Astrocyte (in vitro differentiated cells and primary cell): ENCODE data around the gene TPM1. TPM values are rescaled to one million over a fixed set of nuclear protein-coding genes. Genes with fewer than 3 reads are reported as not detected.

ENCODE experiments used
- DNase-seq: peaks from one replicate; pipeline ENCODE4 v3.0.0-alpha.2; 2010; ENCODE audit warnings: low read depth
- FAIRE-seq: peaks from 2 replicates; lab custom pipeline; 2011; peaks lifted over from hg19 to GRCh38; lab: Jason Lieb, UNC
- H2AFZ ChIP-seq: 2 replicates; pipeline ENCODE4 v1.6.0; 2012; ENCODE audit warnings: low read depth, low read length, inconsistent platforms
- H3K27ac ChIP-seq: 2 replicates; pipeline ENCODE4 v1.5.1; 2011; ENCODE audit warnings: low read depth, low read length, inconsistent platforms
- H3K27me3 ChIP-seq: 2 replicates; pipeline ENCODE4 v1.6.0; 2011; ENCODE audit warnings: low read length, inconsistent platforms; ENCODE audit not compliant: insufficient read depth
- H3K36me3 ChIP-seq: 2 replicates; pipeline ENCODE4 v1.5.1; 2011; ENCODE audit warnings: low read length, inconsistent platforms; ENCODE audit not compliant: insufficient read depth
- H3K4me1 ChIP-seq: 2 replicates; pipeline ENCODE4 v1.5.1; 2011; ENCODE audit warnings: low read length, inconsistent platforms; ENCODE audit not compliant: insufficient read depth
- H3K4me2 ChIP-seq: 2 replicates; pipeline ENCODE4 v1.6.0; 2012; ENCODE audit warnings: low read length, inconsistent platforms
- H3K4me3 ChIP-seq: 2 replicates; pipeline ENCODE4 v1.5.1; 2011; ENCODE audit warnings: low read depth, mild to moderate bottlenecking, low read length, inconsistent platforms; ENCODE audit not compliant: insufficient read depth
- H3K79me2 ChIP-seq: 2 replicates; pipeline ENCODE4 v1.6.0; 2012; ENCODE audit warnings: mild to moderate bottlenecking, low read length, inconsistent platforms; ENCODE audit not compliant: insufficient read depth
- H3K9ac ChIP-seq: 2 replicates; pipeline ENCODE4 v1.6.0; 2012; ENCODE audit warnings: mild to moderate bottlenecking, low read length, inconsistent platforms
- H3K9me3 ChIP-seq: 2 replicates; pipeline ENCODE4 v1.5.1; 2012; ENCODE audit warnings: low read depth, mild to moderate bottlenecking, low read length, inconsistent platforms; ENCODE audit not compliant: insufficient read depth
- H4K20me1 ChIP-seq: 2 replicates; pipeline ENCODE4 v1.6.0; 2012; ENCODE audit warnings: low read length, inconsistent platforms; ENCODE audit not compliant: insufficient read depth
- H3K27ac Mint-ChIP-seq: one replicate; pipeline ENCODE4 v1.8.0; 2021; ENCODE audit warnings: mild to moderate bottlenecking, mixed read lengths; ENCODE audit not compliant: unreplicated experiment
- H3K27me3 Mint-ChIP-seq: one replicate; pipeline ENCODE4 v1.8.0; 2021; ENCODE audit warnings: low read depth, mixed read lengths; ENCODE audit not compliant: unreplicated experiment
- H3K36me3 Mint-ChIP-seq: one replicate; pipeline ENCODE4 v1.8.0; 2021; ENCODE audit warnings: low read depth, mixed read lengths; ENCODE audit not compliant: unreplicated experiment
- H3K4me1 Mint-ChIP-seq: one replicate; pipeline ENCODE4 v1.8.0; 2021; ENCODE audit warnings: low read depth, mixed read lengths; ENCODE audit not compliant: unreplicated experiment
- H3K4me3 Mint-ChIP-seq: one replicate; pipeline ENCODE4 v1.8.0; 2021; ENCODE audit warnings: mild to moderate bottlenecking, moderate library complexity, mixed read lengths; ENCODE audit not compliant: unreplicated experiment
- H3K9me3 Mint-ChIP-seq: one replicate; pipeline ENCODE4 v1.8.0; 2021; ENCODE audit warnings: mild to moderate bottlenecking, mixed read lengths; ENCODE audit not compliant: unreplicated experiment
- EZH2 ChIP-seq: IDR thresholded peaks from 2 replicates; pipeline ENCODE4 v1.6.1; 2012; ENCODE audit warnings: mild to moderate bottlenecking, low read length, inconsistent platforms; ENCODE audit not compliant: insufficient read depth
- total RNA-seq: library from RNA; stranded (reverse); gene quantifications from 2 replicates; pipeline ENCODE4 v1.2.1, GENCODE V29; 2021
- TF ChIP-seq, protein P1 (sequence below): IDR thresholded peaks from 2 replicates; pipeline ENCODE4 v1.5.1; 2011; ENCODE audit warnings: low read depth, mild to moderate bottlenecking, inconsistent platforms, low read length, moderate library complexity; ENCODE audit not compliant: insufficient read depth

The TPM1 gene
- total RNA-seq, 1 donor from 2014 or later: 2,922 TPM

DNA sequence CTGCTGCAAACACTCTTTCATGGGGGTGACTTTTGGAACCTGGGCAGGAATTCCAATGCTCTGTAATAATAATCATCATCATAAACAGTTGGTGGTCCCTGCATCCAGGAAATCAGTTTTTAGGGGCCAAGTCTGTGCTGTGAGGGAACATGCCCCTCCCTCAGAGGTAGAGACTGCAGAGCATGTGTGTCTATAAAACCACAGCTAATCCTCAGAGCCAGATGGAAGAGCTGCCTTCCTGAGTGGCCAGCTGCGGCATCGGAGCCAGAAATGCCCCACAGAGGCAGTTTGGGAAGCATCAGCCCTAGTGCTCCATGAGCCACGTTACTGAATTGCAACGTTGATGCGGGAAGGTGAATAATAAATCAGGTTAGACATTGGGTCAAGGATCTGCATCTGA lies 12.9 kb upstream of the TPM1 start:
- FAIRE-seq: no peak
- H3K4me3 ChIP-seq: no peak overlapping the region
- H3K36me3 ChIP-seq: no peaks in the 10 kb centered on the region
- H3K27ac ChIP-seq: no peak overlapping the region
- H3K27me3 ChIP-seq: no peaks in the 10 kb centered on the region
- no peaks in the 10 kb centered on the region for H3K79me2 ChIP-seq
- no peak overlapping the region for H3K4me2 ChIP-seq
- H2AFZ ChIP-seq: no peak overlapping the region
- DNase-seq: no peak
- H3K36me3 Mint-ChIP-seq: no peaks in the 10 kb centered on the region
- H3K4me3 Mint-ChIP-seq: no peak overlapping the region
- H3K9ac ChIP-seq: no peak overlapping the region
- TF ChIP-seq, protein P1, sequence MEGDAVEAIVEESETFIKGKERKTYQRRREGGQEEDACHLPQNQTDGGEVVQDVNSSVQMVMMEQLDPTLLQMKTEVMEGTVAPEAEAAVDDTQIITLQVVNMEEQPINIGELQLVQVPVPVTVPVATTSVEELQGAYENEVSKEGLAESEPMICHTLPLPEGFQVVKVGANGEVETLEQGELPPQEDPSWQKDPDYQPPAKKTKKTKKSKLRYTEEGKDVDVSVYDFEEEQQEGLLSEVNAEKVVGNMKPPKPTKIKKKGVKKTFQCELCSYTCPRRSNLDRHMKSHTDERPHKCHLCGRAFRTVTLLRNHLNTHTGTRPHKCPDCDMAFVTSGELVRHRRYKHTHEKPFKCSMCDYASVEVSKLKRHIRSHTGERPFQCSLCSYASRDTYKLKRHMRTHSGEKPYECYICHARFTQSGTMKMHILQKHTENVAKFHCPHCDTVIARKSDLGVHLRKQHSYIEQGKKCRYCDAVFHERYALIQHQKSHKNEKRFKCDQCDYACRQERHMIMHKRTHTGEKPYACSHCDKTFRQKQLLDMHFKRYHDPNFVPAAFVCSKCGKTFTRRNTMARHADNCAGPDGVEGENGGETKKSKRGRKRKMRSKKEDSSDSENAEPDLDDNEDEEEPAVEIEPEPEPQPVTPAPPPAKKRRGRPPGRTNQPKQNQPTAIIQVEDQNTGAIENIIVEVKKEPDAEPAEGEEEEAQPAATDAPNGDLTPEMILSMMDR: no peak
- no peak for TF ChIP-seq EZH2
- no peaks in the 10 kb centered on the region for H3K4me1 ChIP-seq
- no peaks in the 10 kb centered on the region for H3K9me3 ChIP-seq
- H3K4me1 Mint-ChIP-seq: peaks cover 15% of the 10 kb centered on the region
- H4K20me1 ChIP-seq: no peaks in the 10 kb centered on the region
- peaks cover 3% of the 10 kb centered on the region for H3K9me3 Mint-ChIP-seq
- no peaks in the 10 kb centered on the region for H3K27me3 Mint-ChIP-seq
- no peak overlapping the region for H3K27ac Mint-ChIP-seq

DNA sequence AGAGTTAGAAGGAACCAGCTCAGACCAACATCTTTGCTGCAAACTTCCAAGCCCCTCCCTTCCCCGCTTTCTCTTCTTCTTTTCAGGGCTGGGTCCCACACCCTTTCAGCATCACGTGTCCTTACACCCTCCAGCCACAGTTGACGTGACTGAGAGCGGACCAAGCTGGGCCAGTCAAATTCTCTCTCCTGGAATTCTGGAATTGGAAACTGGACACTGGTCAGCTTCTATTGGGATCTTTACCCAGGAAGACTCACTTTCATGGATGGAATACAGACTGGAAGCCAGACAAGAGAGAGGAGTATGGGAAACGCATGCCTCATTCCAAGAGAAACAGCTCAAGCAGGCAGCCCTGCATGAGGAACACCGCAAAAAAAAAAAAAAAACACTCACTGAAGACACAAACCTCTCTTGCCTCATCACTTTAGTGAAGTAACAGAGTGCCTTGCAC lies 12.4 kb upstream of the TPM1 start:
- Histone ChIP-seq H3K4me2 (no peak overlapping the region), H4K20me1 (no peaks in the 10 kb centered on the region), H3K27me3 (no peaks in the 10 kb centered on the region), H3K27ac (no peak overlapping the region), H3K36me3 (no peaks in the 10 kb centered on the region), H2AFZ (no peak overlapping the region), H3K79me2 (no peaks in the 10 kb centered on the region), H3K9me3 (no peaks in the 10 kb centered on the region), H3K4me3 (no peak overlapping the region), H3K4me1 (no peaks in the 10 kb centered on the region), H3K9ac (no peak overlapping the region)
- DNase-seq: peak; percentile 48
- H3K36me3 Mint-ChIP-seq: no peaks in the 10 kb centered on the region
- H3K9me3 Mint-ChIP-seq: peaks cover 3% of the 10 kb centered on the region
- H3K27me3 Mint-ChIP-seq: no peaks in the 10 kb centered on the region
- no peak overlapping the region for H3K4me3 Mint-ChIP-seq
- no peak for FAIRE-seq
- peak overlapping the region; percentile 31 for H3K27ac Mint-ChIP-seq
- peaks cover 18% of the 10 kb centered on the region for H3K4me1 Mint-ChIP-seq
- no peak for TF ChIP-seq EZH2
- TF ChIP-seq, protein P1: no peak

DNA sequence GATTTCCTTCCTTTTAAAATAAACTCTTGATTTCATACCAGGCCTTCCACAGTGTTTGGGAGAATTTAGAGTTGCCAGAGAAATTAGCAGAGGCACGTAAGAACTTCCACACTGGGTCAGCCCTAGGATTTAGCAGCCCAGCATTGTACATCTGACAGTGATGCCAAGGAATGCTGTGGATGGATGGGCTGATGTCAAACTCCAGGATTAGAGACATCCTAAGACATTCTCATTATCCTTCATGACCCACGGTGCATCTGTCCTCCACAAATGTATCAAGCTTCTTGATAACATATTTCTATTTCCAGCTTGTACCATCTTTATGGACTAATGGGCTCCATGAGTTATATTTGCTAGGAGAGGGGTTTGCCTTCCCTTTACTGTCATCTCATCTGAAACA lies 8.0 kb upstream of the TPM1 start:
- Histone ChIP-seq H3K9me3 (peaks cover 2% of the 10 kb centered on the region), H3K36me3 (no peaks in the 10 kb centered on the region), H3K4me1 (peaks cover 10% of the 10 kb centered on the region), H3K79me2 (no peaks in the 10 kb centered on the region), H3K4me2 (no peak overlapping the region), H4K20me1 (no peaks in the 10 kb centered on the region), H3K27ac (no peak overlapping the region), H2AFZ (no peak overlapping the region), H3K27me3 (no peaks in the 10 kb centered on the region), H3K9ac (no peak overlapping the region), H3K4me3 (no peak overlapping the region)
- TF ChIP-seq, protein P1: no peak
- TF ChIP-seq EZH2: no peak
- Mint-ChIP-seq H3K36me3 (no peaks in the 10 kb centered on the region), H3K27me3 (no peaks in the 10 kb centered on the region), H3K27ac (no peak overlapping the region), H3K4me3 (no peak overlapping the region), H3K4me1 (peaks cover 32% of the 10 kb centered on the region), H3K9me3 (no peaks in the 10 kb centered on the region)
- FAIRE-seq (no peak), DNase-seq (no peak)
